Keratinocyte (primary cell): Measurements from ENCODE around the gene ZNF488. TPM values are rescaled to one million over a fixed set of nuclear protein-coding genes. Genes with fewer than 3 reads are reported as not detected.

Source experiments
- DNase-seq: peaks from one replicate; pipeline ENCODE4 v3.0.0-alpha.2; 2011; ENCODE audit warnings: low read depth, missing footprints, low spot score
- FAIRE-seq: peaks from 2 replicates; lab custom pipeline; 2011; peaks lifted over from hg19 to GRCh38; lab: Jason Lieb, UNC
- H2AFZ ChIP-seq: 2 replicates; pipeline ENCODE4 v1.6.0; 2012; ENCODE audit warnings: low read length, control low read depth, inconsistent platforms; ENCODE audit not compliant: control insufficient read depth
- H3K27ac ChIP-seq: 2 replicates; pipeline ENCODE4 v1.5.1; 2011; ENCODE audit warnings: low read length; ENCODE audit not compliant: control insufficient read depth, insufficient read depth
- H3K27me3 ChIP-seq: 3 replicates; pipeline ENCODE4 v1.6.0; 2011; ENCODE audit warnings: low read length; ENCODE audit not compliant: control insufficient read depth, insufficient read depth; ENCODE audit errors: extremely low read depth
- H3K36me3 ChIP-seq, 2 experiments: 2 replicates in 1 of 2; 3 replicates in 1 of 2; pipeline ENCODE4 v1.5.1; 2011; ENCODE audit warnings: low read length in 2 of 2, mild to moderate bottlenecking in 1 of 2; ENCODE audit not compliant: control insufficient read depth in 2 of 2, insufficient read depth in 2 of 2; ENCODE audit errors: extremely low read depth in 1 of 2
- H3K4me1 ChIP-seq: 3 replicates; pipeline ENCODE4 v1.5.1; 2011; ENCODE audit warnings: low read length; ENCODE audit not compliant: control insufficient read depth, insufficient read depth; ENCODE audit errors: extremely low read depth
- H3K4me2 ChIP-seq: 3 replicates; pipeline ENCODE4 v1.6.0; 2011; ENCODE audit warnings: low read depth, low read length; ENCODE audit not compliant: control insufficient read depth, insufficient read depth; ENCODE audit errors: extremely low read depth
- H3K4me3 ChIP-seq, 3 experiments: fragments of 200-600 bp in 1 of 3; sonication (generic) in 1 of 3; 2 replicates in 2 of 3; 3 replicates in 1 of 3; pipeline ENCODE4 v1.5.1; 2011 to 2016; ENCODE audit warnings: low read length in 3 of 3, mild to moderate bottlenecking in 3 of 3, control low read depth in 2 of 3, inconsistent platforms in 1 of 3, low read depth in 1 of 3, mixed read lengths in 1 of 3, mixed run types in 1 of 3, moderate library complexity in 1 of 3; ENCODE audit not compliant: control insufficient read depth in 2 of 3, insufficient read depth in 2 of 3; ENCODE audit errors: extremely low read depth in 1 of 3
- H3K79me2 ChIP-seq: 2 replicates; pipeline ENCODE4 v1.6.0; 2012; ENCODE audit warnings: low read length; ENCODE audit not compliant: control insufficient read depth, insufficient read depth
- H3K9ac ChIP-seq: 3 replicates; pipeline ENCODE4 v1.6.0; 2011; ENCODE audit warnings: low read length; ENCODE audit not compliant: control insufficient read depth, insufficient read depth; ENCODE audit errors: extremely low read depth
- H3K9me1 ChIP-seq: 3 replicates; pipeline ENCODE4 v1.6.0; 2011; ENCODE audit warnings: low read length; ENCODE audit not compliant: control insufficient read depth, insufficient read depth; ENCODE audit errors: extremely low read depth
- H3K9me3 ChIP-seq: 2 replicates; pipeline ENCODE4 v1.5.1; 2012; ENCODE audit warnings: low read depth, low read length; ENCODE audit not compliant: control insufficient read depth
- H4K20me1 ChIP-seq: 3 replicates; pipeline ENCODE4 v1.6.0; 2011; ENCODE audit warnings: low read length; ENCODE audit not compliant: control insufficient read depth, insufficient read depth; ENCODE audit errors: extremely low read depth
- CTCF ChIP-seq, 3 experiments: IDR thresholded peaks in 1 of 3; conservative IDR thresholded peaks in 1 of 3; optimal IDR thresholded peaks in 1 of 3; 2 replicates in 2 of 3; 3 replicates in 1 of 3; pipeline versions ENCODE3 to v1.5.1; 2011; ENCODE audit warnings: low read length in 3 of 3, mild to moderate bottlenecking in 3 of 3, moderate library complexity in 2 of 3, control low read depth in 1 of 3, inconsistent platforms in 1 of 3; ENCODE audit not compliant: insufficient read depth in 2 of 3; ENCODE audit errors: extremely low read depth in 1 of 3
- EZH2 ChIP-seq: IDR thresholded peaks from one replicate; pipeline ENCODE4 v1.6.1; 2012; ENCODE audit warnings: inconsistent platforms, mild to moderate bottlenecking, low read length, moderate library complexity
- dilution Hi-C: fragments of 300-500 bp; cut with MboI; formaldehyde crosslinking; loops from one replicate; pipeline ENCODE4 v1.7.0; 2020; ENCODE audit warnings: low sequenced_read_pairs; ENCODE audit not compliant: extremely low pct_ligation_motif_present
- polyA plus RNA-seq, 5 experiments: library from polyadenylated mRNA; depleted of rRNA in 3 of 5; stranded (reverse) in 3 of 5; stranded (forward) in 1 of 5; unstranded in 1 of 5; fragments of >200 nt; gene quantifications; 1 replicate in 1 of 5; 2 replicates in 3 of 5; 3 replicates in 1 of 5; pipeline versions ENCODE4 v1.2.1 to v1.2.3, GENCODE V29; 2011 to 2012; ENCODE audit warnings: missing spikeins in 2 of 5, low read depth in 1 of 5, low replicate concordance in 1 of 5

ZNF488 gene
- polyA plus RNA-seq, 1 donor (not counting 4 experiments of a cell fraction or from before 2014, with no cell fraction given), result 1.2 TPM

- no peak for TF ChIP-seq CTCF (optimal IDR thresholded peaks at IDR 0.05 in 1 of 3, IDR thresholded peaks at IDR 0.05 in 1 of 3, conservative IDR thresholded peaks at IDR 0.05 in 1 of 3; ENCODE audit: extremely low read depth in 1 of 3, insufficient read depth in 2 of 3, low read length in 3 of 3)
- no peak for TF ChIP-seq EZH2
- peaks cover 4% of the 10 kb centered on the region for H3K27me3 ChIP-seq
- H3K4me1 ChIP-seq, result no peaks in the 10 kb centered on the region
- no peaks in the 10 kb centered on the region for H4K20me1 ChIP-seq
- H2AFZ ChIP-seq, result no peak overlapping the region
- no peak for DNase-seq
- H3K4me2 ChIP-seq, result no peak overlapping the region
- no peak overlapping the region for H3K9ac ChIP-seq
- no peaks in the 10 kb centered on the region for H3K36me3 ChIP-seq
- no peaks in the 10 kb centered on the region for H3K9me1 ChIP-seq
- dilution Hi-C loops, result no loop called here
- H3K27ac ChIP-seq, result no peak overlapping the region
- H3K79me2 ChIP-seq, result no peaks in the 10 kb centered on the region
- no peaks in the 10 kb centered on the region for H3K9me3 ChIP-seq
- no peak for FAIRE-seq
- H3K4me3 ChIP-seq, result no peak overlapping the region
These were observed 7.4 kb downstream of the ZNF488 start for GRCh38 chr10:47376522-47377220.

GRCh38 chr10:47374611-47375536, 9.2 kb downstream of the ZNF488 start:
- no peaks in the 10 kb centered on the region for H3K9me1 ChIP-seq
- TF ChIP-seq EZH2 (no peak), CTCF (optimal IDR thresholded peaks at IDR 0.05 in 1 of 3, IDR thresholded peaks at IDR 0.05 in 1 of 3, conservative IDR thresholded peaks at IDR 0.05 in 1 of 3; ENCODE audit: extremely low read depth in 1 of 3, insufficient read depth in 2 of 3, low read length in 3 of 3) (no peak)
- dilution Hi-C loops, result no loop called here
- H3K9ac ChIP-seq, result no peak overlapping the region
- H3K36me3 ChIP-seq, result no peaks in the 10 kb centered on the region
- H3K79me2 ChIP-seq, result no peaks in the 10 kb centered on the region
- no peak overlapping the region for H3K4me2 ChIP-seq
- no peaks in the 10 kb centered on the region for H4K20me1 ChIP-seq
- no peaks in the 10 kb centered on the region for H3K9me3 ChIP-seq
- no peak overlapping the region for H3K4me3 ChIP-seq
- H3K27me3 ChIP-seq, result no peaks in the 10 kb centered on the region
- DNase-seq (no peak), FAIRE-seq (no peak)
- H3K4me1 ChIP-seq, result no peaks in the 10 kb centered on the region
- no peak overlapping the region for H3K27ac ChIP-seq
- no peak overlapping the region for H2AFZ ChIP-seq
